Esophagus muscularis mucosa (tissue), 4 donors: ENCODE results near the gene BAD. TPM values are rescaled to one million over a fixed set of nuclear protein-coding genes. Genes with fewer than 3 reads are reported as not detected.

Experiments
- DNase-seq: peaks from one replicate; pipeline ENCODE4 v3.0.0-alpha.2; 2017; ENCODE audit errors: extremely low spot score
- H3K27ac ChIP-seq, 4 donors: fragments of 200-600 bp; sonication (generic); replicated peaks in 1 of 4; 1 replicate in 3 of 4; 2 replicates in 1 of 4; pipeline ENCODE4 v1.5.1; 2016 to 2019; ENCODE audit warnings: mild to moderate bottlenecking in 1 of 4
- H3K27me3 ChIP-seq, 4 donors: fragments of 200-600 bp; sonication (generic); one replicate each; pipeline versions ENCODE4 v1.5.1 to v1.6.0; 2016 to 2019
- H3K36me3 ChIP-seq, 4 donors: fragments of 200-600 bp; sonication (generic); one replicate each; pipeline ENCODE4 v1.5.1; 2016 to 2019
- H3K4me1 ChIP-seq, 4 donors: fragments of 200-600 bp; sonication (generic); one replicate each; pipeline ENCODE4 v1.5.1; 2016 to 2019
- H3K4me3 ChIP-seq, 4 donors: fragments of 200-600 bp; sonication (generic); 1 replicate in 2 of 4; 2 replicates in 2 of 4; pipeline ENCODE4 v1.5.1; 2016 to 2019; ENCODE audit warnings: mild to moderate bottlenecking in 4 of 4, moderate library complexity in 1 of 4
- H3K9me3 ChIP-seq, 4 donors: fragments of 200-600 bp; sonication (generic); 1 replicate in 3 of 4; 2 replicates in 1 of 4; pipeline ENCODE4 v1.5.1; 2016 to 2019
- EP300 ChIP-seq: sonication (generic); formaldehyde crosslinking; IDR thresholded peaks from one replicate; pipeline ENCODE4 v1.6.1; 2017; ENCODE audit warnings: antibody characterized with exemption
- POLR2A ChIP-seq: fragments of 450-650 bp; IDR thresholded peaks from one replicate; pipeline ENCODE4 v1.6.1; 2017; ENCODE audit warnings: antibody characterized with exemption, moderate library complexity, mild to moderate bottlenecking, low read depth
- POLR2AphosphoS5 ChIP-seq, 2 donors: sonication (generic); formaldehyde crosslinking; IDR thresholded peaks; one replicate each; pipeline ENCODE4 v1.6.1; 2017; ENCODE audit warnings: antibody characterized with exemption in 2 of 2
- WGBS: methylation state at CpG from one replicate; pipeline ENCODE4 v1.1.5; 2018; 5-methylcytosine and 5-hydroxymethylcytosine counted together
- intact Hi-C: fragments of 100-400 bp; cut with DNase I; formaldehyde crosslinking; loops from one replicate; pipeline ENCODE4 v1.15.1; 2023
- total RNA-seq, 4 donors: library from RNA; depleted of rRNA; stranded (reverse); fragments of >200 nt; gene quantifications; one replicate each; pipeline versions ENCODE4 v1.1.0 to v1.2.1, GENCODE V29; 2016
- TF ChIP-seq, protein P1 (sequence below), 3 experiments: fragments of 200-600 bp in 2 of 3; fragments of 450-650 bp in 1 of 3; sonication (generic) in 2 of 3; IDR thresholded peaks; one replicate each; pipeline ENCODE4 v1.5.1; 2017 to 2019; ENCODE audit warnings: antibody characterized with exemption in 3 of 3, mild to moderate bottlenecking in 2 of 3, moderate library complexity in 1 of 3

The BAD gene
- total RNA-seq, 4 donors from 2014 or later: 99.3 to 138 (median 122) TPM

GRCh38 chr11:64321533-64321932, 37.1 kb upstream of the BAD start:
- WGBS: 94% methylated on average over 4 of the region's 5 CpGs
- Histone ChIP-seq H3K9me3 (no peaks in the 10 kb centered on the region), H3K4me1 (peaks cover 15 to 25% (median 18%) of the 10 kb centered on the region in 4 donors), H3K4me3 (no peak overlapping the region), H3K27ac (no peak overlapping the region), H3K27me3 (no peaks in the 10 kb centered on the region), H3K36me3 (peaks cover 6 to 31% (median 30%) of the 10 kb centered on the region in 4 donors)
- TF ChIP-seq, protein P1, sequence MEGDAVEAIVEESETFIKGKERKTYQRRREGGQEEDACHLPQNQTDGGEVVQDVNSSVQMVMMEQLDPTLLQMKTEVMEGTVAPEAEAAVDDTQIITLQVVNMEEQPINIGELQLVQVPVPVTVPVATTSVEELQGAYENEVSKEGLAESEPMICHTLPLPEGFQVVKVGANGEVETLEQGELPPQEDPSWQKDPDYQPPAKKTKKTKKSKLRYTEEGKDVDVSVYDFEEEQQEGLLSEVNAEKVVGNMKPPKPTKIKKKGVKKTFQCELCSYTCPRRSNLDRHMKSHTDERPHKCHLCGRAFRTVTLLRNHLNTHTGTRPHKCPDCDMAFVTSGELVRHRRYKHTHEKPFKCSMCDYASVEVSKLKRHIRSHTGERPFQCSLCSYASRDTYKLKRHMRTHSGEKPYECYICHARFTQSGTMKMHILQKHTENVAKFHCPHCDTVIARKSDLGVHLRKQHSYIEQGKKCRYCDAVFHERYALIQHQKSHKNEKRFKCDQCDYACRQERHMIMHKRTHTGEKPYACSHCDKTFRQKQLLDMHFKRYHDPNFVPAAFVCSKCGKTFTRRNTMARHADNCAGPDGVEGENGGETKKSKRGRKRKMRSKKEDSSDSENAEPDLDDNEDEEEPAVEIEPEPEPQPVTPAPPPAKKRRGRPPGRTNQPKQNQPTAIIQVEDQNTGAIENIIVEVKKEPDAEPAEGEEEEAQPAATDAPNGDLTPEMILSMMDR (IDR thresholded peaks at IDR 0.05): no peak
- no peak for TF ChIP-seq POLR2AphosphoS5 (IDR thresholded peaks at IDR 0.05)
- no peak for TF ChIP-seq EP300
- no peak for TF ChIP-seq POLR2A
- intact Hi-C loops: loop anchor here (2.0 kb wide), 1 partner anchor 33 kb away; no protein-coding TSS in a partner anchor
- no peak for DNase-seq

DNA sequence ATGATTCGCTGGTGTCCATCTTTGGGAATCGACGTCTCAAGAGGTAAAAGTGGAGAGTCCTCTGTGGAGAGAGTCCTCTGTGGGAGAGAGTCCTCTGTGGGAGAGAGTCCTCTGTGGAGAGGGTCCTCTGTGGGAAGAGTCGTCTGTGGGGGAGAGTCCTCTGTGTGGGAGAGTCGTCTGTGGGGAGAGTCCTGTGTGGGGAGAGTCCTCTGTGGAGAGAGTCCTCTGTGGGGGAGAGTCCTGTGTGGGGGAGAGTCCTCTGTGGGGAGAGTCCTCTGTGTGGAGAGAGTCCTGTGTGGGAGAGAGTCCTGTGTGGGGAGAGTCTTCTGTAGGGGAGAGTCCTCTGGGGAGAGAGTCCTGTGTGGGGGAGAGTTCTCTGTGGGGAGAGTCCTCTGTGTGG, 36.6 kb upstream of the BAD start:
- Histone ChIP-seq H3K27me3 (no peaks in the 10 kb centered on the region), H3K36me3 (peaks cover 6 to 35% (median 35%) of the 10 kb centered on the region in 4 donors), H3K27ac (no peak overlapping the region), H3K4me1 (peaks cover 15 to 30% (median 23%) of the 10 kb centered on the region in 4 donors), H3K9me3 (no peaks in the 10 kb centered on the region), H3K4me3 (no peak overlapping the region)
- TF ChIP-seq EP300: no peak
- TF ChIP-seq POLR2A: no peak
- TF ChIP-seq, protein P1 (IDR thresholded peaks at IDR 0.05): no peak
- no peak for TF ChIP-seq POLR2AphosphoS5 (IDR thresholded peaks at IDR 0.05)
- intact Hi-C loops: loop anchor here (2.0 kb wide), 1 partner anchor 34 kb away; no protein-coding TSS in a partner anchor
- WGBS: 91% methylated on average over 5 of the region's 5 CpGs
- no peak for DNase-seq

DNA sequence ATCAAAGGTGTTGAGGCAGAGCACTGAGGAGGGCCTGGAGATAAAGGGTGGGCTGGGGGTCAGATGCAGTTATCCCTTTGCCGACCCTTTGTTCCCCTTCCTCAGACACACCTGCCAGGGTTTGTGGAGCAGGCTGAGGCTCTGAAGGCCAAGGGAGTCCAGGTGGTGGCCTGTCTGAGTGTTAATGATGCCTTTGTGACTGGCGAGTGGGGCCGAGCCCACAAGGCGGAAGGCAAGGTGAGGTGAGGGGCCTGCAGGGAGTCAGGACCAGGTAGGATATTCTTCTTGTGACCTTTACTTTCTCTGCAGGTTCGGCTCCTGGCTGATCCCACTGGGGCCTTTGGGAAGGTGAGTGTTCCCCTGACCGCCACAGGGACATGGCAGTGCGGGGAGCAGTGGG, 36.1 kb upstream of the BAD start:
- intact Hi-C loops: loop anchor here (2.0 kb wide), 1 partner anchor 34 kb away; no protein-coding TSS in a partner anchor
- Histone ChIP-seq H3K4me3 (no peak overlapping the region), H3K9me3 (no peaks in the 10 kb centered on the region), H3K27ac (no peak overlapping the region), H3K27me3 (no peaks in the 10 kb centered on the region), H3K4me1 (peaks cover 15 to 35% (median 25%) of the 10 kb centered on the region in 4 donors), H3K36me3 (peaks cover 7 to 40% (median 39%) of the 10 kb centered on the region in 4 donors)
- 96% methylated on average over 7 of the region's 7 CpGs for WGBS
- no peak for TF ChIP-seq POLR2A
- no peak for DNase-seq

DNA sequence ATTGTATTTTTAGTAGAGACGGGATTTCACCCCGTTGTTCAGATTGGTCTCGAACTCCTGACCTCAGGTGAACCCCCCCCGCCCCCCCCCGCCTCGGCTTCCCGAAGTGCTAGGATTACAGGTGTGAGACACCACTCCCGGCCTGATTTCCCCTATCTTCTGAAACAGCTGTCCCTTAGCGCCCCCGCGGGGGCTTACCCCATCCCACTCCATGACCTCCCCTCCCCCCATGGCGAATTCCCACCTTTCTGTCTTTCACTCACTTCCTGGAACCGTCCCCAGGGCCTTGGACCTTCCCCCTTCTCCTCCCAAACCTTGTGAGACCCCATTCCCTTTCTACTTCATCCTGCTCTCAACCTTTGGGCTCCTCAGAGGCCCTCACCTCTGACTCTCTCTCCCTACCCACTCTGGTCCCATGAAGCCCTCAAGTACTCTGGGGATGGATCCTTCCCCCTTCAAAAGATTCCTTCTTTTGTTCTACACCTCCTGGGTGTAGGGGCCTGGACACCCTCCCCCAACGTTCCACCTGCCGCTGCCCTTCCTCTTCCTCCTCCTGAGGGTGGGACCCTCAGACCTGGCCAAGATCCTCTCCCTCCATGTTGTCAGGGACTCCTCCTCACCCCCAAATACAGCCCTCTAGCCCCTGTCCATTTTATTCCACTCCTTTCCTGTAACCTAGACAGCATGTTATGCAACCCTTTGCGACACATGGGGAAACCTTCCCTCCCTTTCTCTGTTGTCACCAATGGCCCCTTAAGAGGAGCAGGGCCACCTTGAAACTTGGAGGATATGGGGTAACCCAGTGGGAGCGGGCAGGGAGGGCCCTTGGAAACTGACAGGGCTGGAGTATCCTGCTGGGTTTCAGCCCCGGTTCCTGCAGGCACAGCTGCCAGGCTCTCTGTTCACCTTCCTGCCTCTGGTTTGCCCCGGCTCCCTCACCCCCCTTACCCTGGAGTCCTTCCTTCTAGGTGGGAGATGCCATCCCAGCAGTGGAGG, 34.6 kb upstream of the BAD start:
- TF ChIP-seq POLR2A (no peak), POLR2AphosphoS5 (IDR thresholded peaks at IDR 0.05) (no peak), EP300 (no peak)
- TF ChIP-seq, protein P1 (IDR thresholded peaks at IDR 0.05): no peak
- DNase-seq: no peak
- Histone ChIP-seq H3K27me3 (no peaks in the 10 kb centered on the region), H3K9me3 (no peaks in the 10 kb centered on the region), H3K27ac (peak overlapping the region; percentile 94 to 99 (median 96)), H3K36me3 (peaks cover 18 to 55% (median 54%) of the 10 kb centered on the region in 4 donors), H3K4me3 (peak overlapping the region; percentile 79 to 95 (median 82)), H3K4me1 (peaks cover 17 to 41% (median 29%) of the 10 kb centered on the region in 4 donors)
- intact Hi-C loops: no loop called here
- 27% methylated on average over 19 of the region's 19 CpGs for WGBS
